ENCODE results near the gene MSANTD3.

DNA sequence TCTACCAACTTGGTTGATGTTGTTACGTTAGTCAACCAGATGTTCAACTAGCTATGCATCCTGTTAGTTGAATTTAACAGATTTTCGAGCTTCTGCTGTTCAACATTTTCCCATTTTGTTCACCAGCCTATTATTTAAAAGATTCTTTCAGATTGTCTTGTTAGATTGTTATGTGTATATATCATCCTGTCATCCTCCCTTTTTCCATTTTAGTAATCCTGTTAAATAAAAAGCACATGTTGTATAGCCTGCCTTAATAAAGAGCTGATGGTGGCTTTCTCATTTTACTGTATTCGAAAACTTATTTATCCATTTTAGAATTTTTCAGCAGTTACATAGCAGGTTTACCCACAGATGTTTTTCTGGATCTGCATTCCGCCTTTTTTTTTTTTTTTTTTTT is 50.3 kb downstream of the MSANTD3 start:
- TF ChIP-seq, protein P1, sequence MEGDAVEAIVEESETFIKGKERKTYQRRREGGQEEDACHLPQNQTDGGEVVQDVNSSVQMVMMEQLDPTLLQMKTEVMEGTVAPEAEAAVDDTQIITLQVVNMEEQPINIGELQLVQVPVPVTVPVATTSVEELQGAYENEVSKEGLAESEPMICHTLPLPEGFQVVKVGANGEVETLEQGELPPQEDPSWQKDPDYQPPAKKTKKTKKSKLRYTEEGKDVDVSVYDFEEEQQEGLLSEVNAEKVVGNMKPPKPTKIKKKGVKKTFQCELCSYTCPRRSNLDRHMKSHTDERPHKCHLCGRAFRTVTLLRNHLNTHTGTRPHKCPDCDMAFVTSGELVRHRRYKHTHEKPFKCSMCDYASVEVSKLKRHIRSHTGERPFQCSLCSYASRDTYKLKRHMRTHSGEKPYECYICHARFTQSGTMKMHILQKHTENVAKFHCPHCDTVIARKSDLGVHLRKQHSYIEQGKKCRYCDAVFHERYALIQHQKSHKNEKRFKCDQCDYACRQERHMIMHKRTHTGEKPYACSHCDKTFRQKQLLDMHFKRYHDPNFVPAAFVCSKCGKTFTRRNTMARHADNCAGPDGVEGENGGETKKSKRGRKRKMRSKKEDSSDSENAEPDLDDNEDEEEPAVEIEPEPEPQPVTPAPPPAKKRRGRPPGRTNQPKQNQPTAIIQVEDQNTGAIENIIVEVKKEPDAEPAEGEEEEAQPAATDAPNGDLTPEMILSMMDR (IDR thresholded peaks at IDR 0.05; ENCODE audit: borderline replicate concordance, extremely low read depth, low read length, poor library complexity, severe bottlenecking): no peak
- no peak for TF ChIP-seq EZH2 (IDR thresholded peaks at IDR 0.05; ENCODE audit: borderline replicate concordance, low read depth, low read length, severe bottlenecking)
